ENCODE results near the gene ZFYVE27.

ZFYVE27 gene

DNA sequence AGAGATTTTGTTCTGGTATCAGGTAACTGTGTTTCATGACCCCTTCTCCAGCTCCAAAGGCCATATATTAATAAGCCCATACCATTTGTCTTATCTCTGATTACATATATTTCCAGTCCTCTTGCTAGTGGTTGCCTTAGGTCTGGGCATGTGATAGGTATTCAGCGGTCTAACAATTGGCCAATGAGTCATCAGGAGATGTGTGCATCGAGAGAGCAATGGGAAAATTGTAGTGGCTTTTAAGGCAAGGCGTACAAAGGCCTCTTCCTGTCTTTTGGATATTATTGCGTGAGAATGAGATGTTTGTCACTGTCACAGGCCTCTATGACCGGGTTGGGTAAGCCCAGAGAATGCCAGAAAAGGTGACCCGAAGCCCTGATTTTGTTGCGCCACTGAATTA lies 73.5 kb downstream of the ZFYVE27 start:
- no peaks in the 10 kb centered on the region for H3K4me1 ChIP-seq
- DNase-seq, result no peak
- TF ChIP-seq, protein P1, sequence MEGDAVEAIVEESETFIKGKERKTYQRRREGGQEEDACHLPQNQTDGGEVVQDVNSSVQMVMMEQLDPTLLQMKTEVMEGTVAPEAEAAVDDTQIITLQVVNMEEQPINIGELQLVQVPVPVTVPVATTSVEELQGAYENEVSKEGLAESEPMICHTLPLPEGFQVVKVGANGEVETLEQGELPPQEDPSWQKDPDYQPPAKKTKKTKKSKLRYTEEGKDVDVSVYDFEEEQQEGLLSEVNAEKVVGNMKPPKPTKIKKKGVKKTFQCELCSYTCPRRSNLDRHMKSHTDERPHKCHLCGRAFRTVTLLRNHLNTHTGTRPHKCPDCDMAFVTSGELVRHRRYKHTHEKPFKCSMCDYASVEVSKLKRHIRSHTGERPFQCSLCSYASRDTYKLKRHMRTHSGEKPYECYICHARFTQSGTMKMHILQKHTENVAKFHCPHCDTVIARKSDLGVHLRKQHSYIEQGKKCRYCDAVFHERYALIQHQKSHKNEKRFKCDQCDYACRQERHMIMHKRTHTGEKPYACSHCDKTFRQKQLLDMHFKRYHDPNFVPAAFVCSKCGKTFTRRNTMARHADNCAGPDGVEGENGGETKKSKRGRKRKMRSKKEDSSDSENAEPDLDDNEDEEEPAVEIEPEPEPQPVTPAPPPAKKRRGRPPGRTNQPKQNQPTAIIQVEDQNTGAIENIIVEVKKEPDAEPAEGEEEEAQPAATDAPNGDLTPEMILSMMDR (IDR thresholded peaks at IDR 0.05; ENCODE audit: low read depth, low read length), result no peak
- no peaks in the 10 kb centered on the region for H3K27me3 ChIP-seq
- H3K9me3 ChIP-seq, result no peaks in the 10 kb centered on the region
- H3K36me3 ChIP-seq, result no peaks in the 10 kb centered on the region
- H3K4me3 ChIP-seq (ENCODE audit: low read depth, low read length), result no peak overlapping the region

Measured in BE2C (cell line).